MCF 10A (cell line): ENCODE data around the gene PGLYRP3. TPM values are rescaled to one million over a fixed set of nuclear protein-coding genes. Genes with fewer than 3 reads are reported as not detected.

Source experiments
- BruUV-seq: library from RNA; stranded (reverse); fragments of 400-500 nt; replicated peaks from 2 replicates; lab custom pipeline; 2021; lab: Mats Ljungman, UMichigan
- CTCF ChIA-PET: fragments of 300-600 bp; sonication (Branson Sonifier 250); formaldehyde crosslinking; extraction: SDS; loops from one replicate; lab custom pipeline; 2021; ENCODE audit warnings: antibody characterized with exemption, inconsistent platforms; lab: Yijun Ruan, JAX
- POLR2A ChIA-PET: fragments of 300-600, 350-650 bp; sonication (Branson Sonifier 250); formaldehyde crosslinking; extraction: SDS; loops from one replicate; lab custom pipeline; 2020; ENCODE audit warnings: antibody characterized with exemption, inconsistent platforms; lab: Yijun Ruan, JAX
- DNase-seq: peaks from one replicate; pipeline ENCODE4 v3.0.0-alpha.2; 2018; ENCODE audit not compliant: unreplicated experiment
- H3K27ac Mint-ChIP-seq: one replicate; pipeline ENCODE4 v1.8.0; 2022; ENCODE audit warnings: mild to moderate bottlenecking, low read depth, mixed read lengths; ENCODE audit not compliant: unreplicated experiment
- H3K27me3 Mint-ChIP-seq: one replicate; pipeline ENCODE4 v1.8.0; 2022; ENCODE audit warnings: mixed read lengths; ENCODE audit not compliant: insufficient read depth, unreplicated experiment
- H3K36me3 Mint-ChIP-seq: one replicate; pipeline ENCODE4 v1.8.0; 2022; ENCODE audit warnings: mild to moderate bottlenecking, moderate library complexity, mixed read lengths; ENCODE audit not compliant: insufficient read depth, unreplicated experiment
- H3K4me1 Mint-ChIP-seq: one replicate; pipeline ENCODE4 v1.8.0; 2022; ENCODE audit warnings: mixed read lengths; ENCODE audit not compliant: insufficient read depth, unreplicated experiment
- H3K4me3 Mint-ChIP-seq: one replicate; pipeline ENCODE4 v1.8.0; 2022; ENCODE audit warnings: mild to moderate bottlenecking, moderate library complexity, mixed read lengths; ENCODE audit not compliant: unreplicated experiment
- H3K9me3 Mint-ChIP-seq: one replicate; pipeline ENCODE4 v1.8.0; 2022; ENCODE audit warnings: mixed read lengths; ENCODE audit not compliant: unreplicated experiment
- intact Hi-C: fragments of 100-400 bp; cut with micrococcal nuclease; formaldehyde crosslinking; loops from 2 replicates; pipeline ENCODE4 v1.14.1; 2022
- total RNA-seq: library from RNA; stranded (reverse); gene quantifications from 2 replicates; pipeline ENCODE4 v1.2.3, GENCODE V29; 2022
- TF ChIP-seq, protein P1 (sequence below): fragments of 200-600 bp; IDR thresholded peaks from one replicate; pipeline ENCODE4 v1.8.0; 2022; ENCODE audit warnings: antibody characterized with exemption, mild to moderate bottlenecking; ENCODE audit not compliant: unreplicated experiment

PGLYRP3 gene
- total RNA-seq, 1 experiment from 2014 or later = not detected

DNA sequence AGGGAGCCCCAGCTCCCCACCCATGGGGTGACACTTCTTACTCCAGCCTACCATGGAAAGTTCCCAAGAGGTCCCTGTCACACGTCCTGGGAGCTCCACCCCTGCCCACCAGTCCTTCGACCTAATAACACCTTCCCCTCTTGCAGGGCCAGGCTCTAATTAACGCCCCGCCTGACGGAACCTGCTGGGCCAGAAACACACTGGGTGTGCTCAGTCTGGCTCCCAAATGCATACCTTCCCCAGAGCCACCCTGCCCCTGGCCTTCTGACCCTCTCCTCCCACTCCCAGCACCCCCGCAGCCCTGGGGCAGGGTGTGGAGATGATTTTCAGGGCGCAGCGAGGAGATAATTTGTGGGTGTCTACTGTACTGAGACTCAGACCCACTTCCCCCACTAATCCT, 20.6 kb downstream of the PGLYRP3 start:
- H3K4me3 Mint-ChIP-seq = no peak overlapping the region
- POLR2A ChIA-PET = interaction anchor here (1.6 kb wide), 1 partner anchor 11 kb away, joined by 7 read pairs; no protein-coding TSS in a partner anchor
- no peaks in the 10 kb centered on the region for H3K9me3 Mint-ChIP-seq
- DNase-seq = no peak
- no peaks in the 10 kb centered on the region for H3K4me1 Mint-ChIP-seq
- intact Hi-C loops = no loop called here
- BruUV-seq = no TSS peak
- H3K27ac Mint-ChIP-seq = no peak overlapping the region
- H3K27me3 Mint-ChIP-seq = peaks cover 23% of the 10 kb centered on the region
- TF ChIP-seq, protein P1, sequence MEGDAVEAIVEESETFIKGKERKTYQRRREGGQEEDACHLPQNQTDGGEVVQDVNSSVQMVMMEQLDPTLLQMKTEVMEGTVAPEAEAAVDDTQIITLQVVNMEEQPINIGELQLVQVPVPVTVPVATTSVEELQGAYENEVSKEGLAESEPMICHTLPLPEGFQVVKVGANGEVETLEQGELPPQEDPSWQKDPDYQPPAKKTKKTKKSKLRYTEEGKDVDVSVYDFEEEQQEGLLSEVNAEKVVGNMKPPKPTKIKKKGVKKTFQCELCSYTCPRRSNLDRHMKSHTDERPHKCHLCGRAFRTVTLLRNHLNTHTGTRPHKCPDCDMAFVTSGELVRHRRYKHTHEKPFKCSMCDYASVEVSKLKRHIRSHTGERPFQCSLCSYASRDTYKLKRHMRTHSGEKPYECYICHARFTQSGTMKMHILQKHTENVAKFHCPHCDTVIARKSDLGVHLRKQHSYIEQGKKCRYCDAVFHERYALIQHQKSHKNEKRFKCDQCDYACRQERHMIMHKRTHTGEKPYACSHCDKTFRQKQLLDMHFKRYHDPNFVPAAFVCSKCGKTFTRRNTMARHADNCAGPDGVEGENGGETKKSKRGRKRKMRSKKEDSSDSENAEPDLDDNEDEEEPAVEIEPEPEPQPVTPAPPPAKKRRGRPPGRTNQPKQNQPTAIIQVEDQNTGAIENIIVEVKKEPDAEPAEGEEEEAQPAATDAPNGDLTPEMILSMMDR = no peak
- CTCF ChIA-PET = interaction anchor here (0.6 to 1.5 kb wide), 3 partner anchors 11 to 470 kb away, joined by 3 to 4 read pairs (median 3); no protein-coding TSS in a partner anchor
- H3K36me3 Mint-ChIP-seq = no peaks in the 10 kb centered on the region

- Mint-ChIP-seq H3K4me3 (no peak overlapping the region), H3K27me3 (peaks cover 17% of the 10 kb centered on the region), H3K36me3 (no peaks in the 10 kb centered on the region), H3K9me3 (no peaks in the 10 kb centered on the region), H3K27ac (no peak overlapping the region), H3K4me1 (no peaks in the 10 kb centered on the region)
- POLR2A ChIA-PET = interaction anchor here (1.6 kb wide), 1 partner anchor 10 kb away, joined by 7 read pairs; no protein-coding TSS in a partner anchor
- CTCF ChIA-PET = interaction anchor here (0.6 to 1.5 kb wide), 8 partner anchors 11 to 469 kb away, joined by 3 to 6 read pairs (median 3); no protein-coding TSS in a partner anchor
- TF ChIP-seq, protein P1 = no peak
- no TSS peak for BruUV-seq
- intact Hi-C loops = no loop called here
- no peak for DNase-seq
Measured at GRCh38 chr1:153291514-153291913, 21.2 kb downstream of the PGLYRP3 start.

DNA sequence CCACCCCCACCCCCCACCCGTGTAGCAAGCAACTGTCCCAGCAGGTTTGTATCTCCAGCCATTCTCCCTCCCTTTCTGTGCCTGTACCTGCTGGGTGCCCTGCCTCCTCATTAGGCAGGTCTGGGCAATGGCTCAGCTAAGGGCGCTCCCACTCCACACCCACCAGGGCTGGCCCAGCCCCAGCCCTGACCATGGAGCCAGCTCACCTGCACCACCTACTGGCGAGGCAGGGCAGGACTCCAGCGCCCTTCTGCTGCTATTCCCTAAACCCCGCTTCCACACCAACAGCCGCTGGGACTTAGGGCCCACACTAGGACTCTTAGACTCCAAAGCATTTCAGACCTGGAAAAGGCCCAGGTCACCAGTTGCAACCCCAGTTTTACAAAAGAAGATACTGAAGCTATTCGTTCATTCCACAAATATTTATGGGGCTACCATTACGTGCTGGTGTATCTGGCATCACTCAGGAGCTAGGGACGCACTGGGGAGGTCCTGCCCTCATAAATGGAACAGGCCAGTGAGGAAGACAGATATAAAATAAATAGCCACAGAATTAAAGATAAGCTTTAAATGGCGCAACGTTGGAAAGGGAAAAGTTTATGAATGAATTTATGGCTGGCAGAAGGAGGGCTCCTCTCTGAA, 24.0 kb downstream of the PGLYRP3 start:
- peak; percentile 86 for DNase-seq
- POLR2A ChIA-PET = interaction anchor here (0.6 to 1.1 kb wide), 3 partner anchors 14 to 134 kb away, joined by 3 read pairs; no protein-coding TSS in a partner anchor
- no TSS peak for BruUV-seq
- Mint-ChIP-seq H3K4me1 (no peaks in the 10 kb centered on the region), H3K36me3 (no peaks in the 10 kb centered on the region), H3K4me3 (no peak overlapping the region), H3K27me3 (peaks cover 13% of the 10 kb centered on the region), H3K9me3 (no peaks in the 10 kb centered on the region), H3K27ac (no peak overlapping the region)
- intact Hi-C loops = loop anchor here (10.0 kb wide), 1 partner anchor 414 kb away; the partner anchor contains the start of gene SMCP
- CTCF ChIA-PET = interaction anchor here (0.5 to 2.8 kb wide), 22 partner anchors 8 to 544 kb away, joined by 3 to 12 read pairs (median 4); partner anchors contain the start of gene LORICRIN
- TF ChIP-seq, protein P1 = peak; percentile 69

DNA sequence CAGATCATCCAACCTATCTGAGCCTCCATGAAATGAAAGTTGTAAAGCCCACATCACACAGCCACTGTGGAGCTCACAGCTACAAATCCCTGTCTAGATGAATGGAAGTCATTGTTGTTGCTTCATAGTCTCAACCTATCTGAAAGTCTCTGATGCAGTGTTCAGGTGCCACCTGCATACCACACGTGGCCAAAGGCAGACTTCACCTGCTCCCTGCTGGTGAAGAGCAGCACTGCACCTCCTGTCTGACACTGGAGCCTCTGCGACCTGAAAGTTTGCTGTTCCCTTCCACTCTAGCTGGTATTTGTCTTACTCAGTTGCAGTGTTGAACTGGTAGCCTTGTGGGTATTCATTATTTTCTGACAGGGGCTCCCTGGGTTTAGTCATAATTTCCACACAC, 34.9 kb downstream of the PGLYRP3 start:
- intact Hi-C loops = loop anchor here (5.0 kb wide), 1 partner anchor 41 kb away; no protein-coding TSS in a partner anchor
- Mint-ChIP-seq H3K4me1 (no peaks in the 10 kb centered on the region), H3K4me3 (no peak overlapping the region), H3K27me3 (peaks cover 31% of the 10 kb centered on the region), H3K27ac (no peak overlapping the region), H3K36me3 (no peaks in the 10 kb centered on the region), H3K9me3 (no peaks in the 10 kb centered on the region)
- peak; percentile 64 for DNase-seq
- ChIA-PET CTCF (interaction anchor here (0.6 to 1.4 kb wide), 14 partner anchors 11 to 1302 kb away, joined by 3 to 6 read pairs (median 3); no protein-coding TSS in a partner anchor), POLR2A (no interaction called here)
- TF ChIP-seq, protein P1 = peak; percentile 87
- no TSS peak for BruUV-seq
